GM19328 (cell line): ENCODE data around the gene NRIP1.

Source experiments
- ATAC-seq: cut with Tn5 transposase; IDR thresholded peaks from one replicate; pipeline ENCODE4 v1.9.1; 2021; ENCODE audit warnings: mild to moderate bottlenecking, moderate library complexity; ENCODE audit not compliant: unreplicated experiment

NRIP1 gene

DNA sequence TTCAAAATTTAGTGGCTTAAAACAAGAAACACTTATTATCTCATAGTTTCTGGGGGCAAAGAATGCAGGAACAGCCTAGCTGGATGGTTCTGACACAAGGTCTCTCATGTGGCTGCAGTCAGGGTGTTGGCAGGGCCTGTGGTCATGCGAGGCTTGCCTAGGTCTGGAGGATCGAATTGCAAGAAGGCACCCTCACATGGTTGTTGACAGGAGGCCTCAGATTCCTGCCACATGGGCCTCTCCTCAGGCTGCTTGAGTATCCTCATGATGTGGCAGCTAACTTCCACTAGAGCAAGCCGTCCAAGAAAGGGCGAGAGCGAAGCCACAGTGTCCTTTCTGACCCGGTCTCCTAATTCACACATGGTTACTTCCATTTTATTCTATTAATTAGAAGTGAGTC, 6.2 kb upstream of the NRIP1 start:
- ATAC-seq, result no peak

- no peak for ATAC-seq
Observed at GRCh38 chr21:15066123-15066575, 1.3 kb upstream of the NRIP1 start.

GRCh38 chr21:15065392-15066122, 757 bp upstream of the NRIP1 start:
- no peak for ATAC-seq

DNA sequence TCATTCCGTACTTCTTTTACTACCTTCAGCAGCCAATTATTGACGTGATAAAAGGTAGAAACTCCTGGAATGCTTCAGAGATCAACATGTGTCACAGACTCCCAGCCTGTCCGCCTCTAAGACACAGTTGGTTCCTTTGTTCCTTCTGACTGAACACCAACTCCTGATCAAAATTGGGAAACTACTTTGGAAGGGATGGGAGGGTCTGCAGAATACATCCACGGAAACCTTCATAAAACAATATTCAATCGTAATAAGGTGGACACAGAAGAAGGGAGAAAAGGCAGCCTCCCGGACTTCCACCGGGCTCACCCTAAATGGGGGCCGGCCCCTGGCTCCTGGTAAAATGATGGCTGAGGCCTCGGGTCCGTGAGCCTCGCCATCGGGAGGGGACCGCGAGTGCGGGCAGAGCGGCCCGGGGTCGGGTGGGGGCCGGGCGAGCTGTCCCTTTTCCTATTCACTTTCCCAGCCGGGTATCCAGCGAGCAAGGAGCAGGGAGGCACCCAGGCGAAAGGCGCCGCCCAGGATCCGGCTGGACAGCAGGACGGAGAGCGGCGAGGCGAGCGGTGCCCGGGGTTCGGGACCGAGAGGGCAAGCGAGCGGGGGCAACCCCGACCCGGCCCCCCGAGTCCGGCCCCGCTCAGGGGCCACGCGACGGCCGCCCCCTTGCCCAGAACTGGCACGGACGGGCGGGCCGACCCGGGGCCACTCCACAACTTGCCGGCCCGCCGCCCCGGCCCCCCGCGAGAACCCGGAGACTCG, 805 bp downstream of the NRIP1 start:
- ATAC-seq, result no peak

- no peak for ATAC-seq
Observed at GRCh38 chr21:15063081-15063813, 1.6 kb downstream of the NRIP1 start.

DNA sequence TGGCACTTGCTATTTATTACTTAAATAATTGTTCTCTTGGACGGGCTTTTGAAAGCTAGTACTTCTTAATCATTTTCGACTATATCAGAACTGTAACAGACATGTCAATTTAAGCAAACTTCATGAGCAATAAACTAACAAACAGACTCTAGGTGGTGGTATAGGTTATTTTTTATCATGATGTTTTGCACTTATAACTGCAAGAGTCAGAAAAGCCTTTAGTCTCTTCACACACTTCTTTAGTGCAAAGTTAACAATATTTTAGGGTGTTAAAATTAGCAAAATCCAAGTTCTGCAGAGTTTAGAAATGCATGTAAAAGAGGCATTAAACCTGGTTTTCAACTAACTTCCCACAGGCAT, 2.2 kb downstream of the NRIP1 start:
- no peak for ATAC-seq

DNA sequence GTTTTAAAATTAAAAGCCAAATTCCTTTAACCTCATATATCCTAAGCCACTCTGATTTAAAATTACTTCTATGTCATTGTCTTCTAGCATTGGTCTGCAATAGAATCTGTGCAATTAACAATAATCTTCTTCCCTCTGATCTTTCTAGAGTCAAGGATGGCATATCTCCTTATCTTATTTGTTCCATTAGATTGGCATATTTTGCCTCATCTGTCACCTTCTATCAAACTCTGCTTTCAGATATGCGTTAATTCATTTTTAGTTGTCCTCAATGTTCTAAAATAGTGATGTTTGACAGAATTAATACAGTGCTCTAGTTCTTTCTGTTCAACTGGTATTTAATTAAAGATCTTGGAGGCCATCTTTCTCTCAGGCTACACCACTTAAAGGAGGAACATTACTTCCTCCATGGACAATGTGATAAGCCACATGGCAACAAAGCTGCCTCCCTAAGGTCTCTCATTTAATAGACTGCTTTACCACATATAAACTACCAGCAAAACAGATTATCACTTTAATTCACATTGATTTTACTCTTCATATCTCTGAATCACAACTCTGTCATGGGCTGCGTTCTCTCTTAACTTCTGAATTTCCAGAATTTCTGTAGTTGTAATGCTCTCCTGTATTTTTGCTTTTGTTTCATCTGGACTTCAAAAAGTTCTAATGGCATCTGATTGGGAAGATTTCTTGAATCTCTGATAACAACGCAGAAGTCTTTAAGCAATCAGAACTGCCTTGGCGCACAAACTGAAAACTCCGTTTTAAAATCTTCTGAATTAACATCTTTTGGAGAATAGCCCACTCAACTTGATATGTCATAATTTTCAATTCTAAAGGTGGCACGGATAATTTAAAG, 2.8 kb downstream of the NRIP1 start:
- ATAC-seq, result no peak

DNA sequence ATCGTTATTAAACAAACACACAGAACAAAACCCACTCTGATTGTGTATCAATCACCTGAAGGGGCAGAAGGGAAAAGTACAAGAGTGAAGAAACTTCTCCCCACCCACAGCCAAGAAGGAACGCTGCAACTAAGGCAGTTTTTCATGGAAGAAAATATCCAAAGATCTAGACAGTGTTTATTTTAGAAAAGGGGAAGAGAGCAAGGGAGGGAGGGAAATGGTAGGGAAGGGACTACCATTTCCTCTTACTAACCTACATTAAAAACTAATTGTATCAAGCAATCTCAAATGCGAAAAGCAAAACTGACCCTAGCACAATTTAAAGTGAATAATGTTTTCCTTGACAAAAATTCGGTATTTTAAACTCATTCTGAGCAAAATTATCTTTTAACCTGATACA, 3.5 kb downstream of the NRIP1 start:
- ATAC-seq, result no peak

- ATAC-seq, result no peak
Observed at GRCh38 chr21:15060543-15061175, 4.1 kb downstream of the NRIP1 start.

DNA sequence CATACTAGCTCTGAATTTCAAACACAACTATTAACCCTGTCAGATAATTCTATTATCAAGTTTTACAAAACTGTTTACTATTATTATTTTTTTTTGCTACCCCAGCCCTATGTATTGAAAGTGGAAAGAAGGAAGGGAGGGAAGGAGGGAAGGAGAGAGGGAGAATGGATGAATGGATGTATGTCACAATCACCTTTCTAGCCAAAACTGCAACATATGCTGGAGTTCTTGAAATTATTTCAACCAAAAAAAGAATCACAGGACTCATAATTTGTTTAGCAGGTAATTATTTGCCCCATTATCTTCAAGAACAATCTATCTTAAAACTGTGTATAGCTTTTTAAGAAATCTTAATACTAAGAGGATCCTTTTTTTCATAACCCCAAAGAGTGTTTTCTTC, 5.4 kb downstream of the NRIP1 start:
- no peak for ATAC-seq

DNA sequence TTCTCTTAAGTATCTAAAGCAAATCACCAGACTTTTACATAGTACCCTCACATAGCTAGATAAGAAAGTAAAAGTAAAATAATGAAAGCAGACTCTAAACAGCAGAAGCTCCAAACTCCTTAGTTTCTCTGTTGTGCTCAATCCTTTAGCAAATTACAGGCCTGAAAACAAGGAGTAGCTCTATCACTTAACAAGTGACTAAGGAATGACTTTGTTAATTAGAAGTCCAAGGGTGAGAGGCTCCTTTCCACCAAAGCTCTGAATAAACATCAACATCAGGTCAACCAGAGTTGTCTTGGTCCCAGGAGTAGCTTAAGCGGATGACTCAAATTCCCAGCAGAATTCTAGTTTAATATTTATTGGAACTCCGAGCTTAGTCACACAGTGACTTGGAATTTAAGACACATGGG, 5.9 kb downstream of the NRIP1 start:
- no peak for ATAC-seq

DNA sequence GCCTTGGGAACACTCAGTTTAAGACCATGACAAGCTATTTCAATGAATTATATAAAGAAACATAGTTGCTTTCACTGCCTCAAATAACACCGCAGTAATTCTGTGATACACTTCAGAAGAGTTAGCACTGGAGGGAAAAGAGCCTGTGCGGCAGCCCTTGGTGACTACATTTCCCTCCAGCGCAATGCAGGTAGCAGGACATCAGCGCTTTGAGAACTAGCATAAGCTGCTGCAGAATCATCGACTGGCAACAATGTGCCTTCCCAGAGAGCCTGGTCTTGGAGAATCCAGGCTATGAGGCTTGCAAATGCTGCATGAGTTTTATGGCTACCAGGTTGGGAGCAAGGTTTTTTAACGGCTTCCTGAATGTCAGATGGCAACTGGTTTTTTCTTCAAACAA, 7.5 kb downstream of the NRIP1 start:
- ATAC-seq, result no peak

DNA sequence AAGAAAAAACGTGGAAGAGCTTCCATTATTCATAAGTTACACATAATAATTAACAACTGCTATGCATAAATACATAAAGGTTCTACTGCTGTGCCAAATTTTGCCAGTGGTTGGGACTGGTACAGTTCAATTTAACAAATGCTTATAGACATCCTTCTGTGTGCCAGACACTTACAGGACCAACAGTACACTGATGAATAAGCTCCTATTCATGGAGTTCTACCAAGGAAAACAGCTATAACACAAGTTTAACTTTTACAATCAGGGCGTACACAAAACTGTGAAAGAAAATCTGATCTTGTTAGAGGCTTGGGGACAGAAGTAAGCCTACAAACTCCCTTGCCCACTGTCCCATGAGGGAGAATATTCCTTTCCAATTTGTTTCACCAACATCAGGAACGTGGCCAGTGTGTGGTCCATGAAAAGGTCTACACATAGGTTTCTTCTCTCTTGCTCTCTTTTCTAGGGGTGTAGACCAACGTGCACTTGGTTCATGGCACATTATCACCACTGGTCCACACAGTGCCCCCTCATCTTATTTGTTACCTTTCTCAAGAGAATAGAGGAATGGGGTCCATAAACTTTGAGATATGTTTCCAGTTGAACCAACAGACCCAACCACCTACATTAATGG, 10.1 kb downstream of the NRIP1 start:
- ATAC-seq, result no peak

DNA sequence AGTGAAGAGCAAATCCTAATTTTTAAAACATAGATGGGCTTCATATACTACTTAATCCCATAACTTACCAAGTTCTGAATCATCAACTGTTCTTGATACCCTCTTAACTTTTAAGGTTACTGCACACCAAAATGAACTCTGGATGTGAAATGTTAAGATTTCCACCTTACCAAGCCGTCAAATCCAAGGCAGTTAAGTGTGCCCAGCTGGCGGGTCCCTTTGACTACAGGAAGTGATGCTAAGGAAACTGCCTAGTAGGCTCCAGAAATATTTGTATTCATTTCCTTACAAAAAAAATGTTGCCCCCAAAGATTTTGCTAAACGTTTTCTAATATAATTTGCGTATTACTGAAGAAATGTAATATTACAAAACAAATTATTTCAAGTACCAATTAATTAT, 10.7 kb downstream of the NRIP1 start:
- no peak for ATAC-seq

GRCh38 chr21:15053500-15053899, 11.3 kb downstream of the NRIP1 start:
- ATAC-seq, result no peak

DNA sequence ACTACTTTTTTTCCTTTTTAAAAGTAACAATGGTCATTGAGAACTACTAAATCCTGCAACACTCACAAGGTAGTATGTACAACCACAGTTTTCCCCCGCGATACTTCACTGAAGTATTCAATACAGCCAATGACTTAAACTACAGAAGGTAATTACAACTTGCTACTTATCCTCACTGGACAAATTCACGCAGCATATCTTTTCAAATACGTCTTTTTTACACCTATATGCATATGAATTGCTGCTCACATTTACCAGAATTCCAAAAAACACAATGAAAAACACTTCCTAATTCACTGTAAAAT, 12.4 kb downstream of the NRIP1 start:
- ATAC-seq, result no peak

DNA sequence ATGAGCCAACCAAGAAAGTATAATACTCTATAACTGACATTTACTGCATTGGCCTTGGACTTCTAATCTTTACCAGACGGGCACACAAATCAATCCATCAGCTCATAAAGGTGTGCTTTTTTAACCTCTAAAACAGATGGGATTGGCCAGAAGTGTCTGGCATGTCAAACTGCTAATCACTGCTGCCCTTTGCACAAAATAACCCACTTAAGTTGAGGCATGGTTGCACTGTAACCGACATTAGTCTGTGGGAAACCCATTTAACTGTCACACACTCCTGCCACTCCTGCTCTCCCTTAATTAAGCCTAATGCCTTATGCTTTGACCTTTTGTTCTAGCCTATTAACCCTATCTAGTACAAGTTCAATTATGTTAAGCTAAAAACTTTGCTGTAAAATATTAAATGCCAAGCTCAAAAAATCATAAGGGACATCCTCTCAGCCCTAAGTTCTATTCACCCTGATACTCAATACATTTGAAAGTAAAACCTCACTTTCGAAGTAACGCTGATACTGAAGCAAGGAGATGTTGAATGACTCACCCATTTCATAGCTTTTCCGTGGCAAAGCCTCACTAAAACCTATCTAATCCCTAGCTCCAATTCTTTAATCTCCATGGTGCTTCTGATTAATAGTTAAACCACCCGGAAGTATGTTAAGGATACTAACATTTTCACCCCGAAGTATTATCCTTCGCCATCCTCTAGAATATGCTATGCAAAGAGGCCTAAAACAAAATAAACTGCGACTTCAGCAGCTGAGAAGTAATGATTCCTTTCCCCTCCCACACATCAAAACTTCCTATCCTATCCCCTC, 12.9 kb downstream of the NRIP1 start:
- no peak for ATAC-seq

GRCh38 chr21:15050568-15051377, 14.0 kb downstream of the NRIP1 start:
- ATAC-seq, result no peak

- ATAC-seq, result no peak
Observed at GRCh38 chr21:15045017-15045416, 19.8 kb downstream of the NRIP1 start.
